PC-9 (cell line): ENCODE measurements around the gene IL31RA.

ENCODE experiments used
- EZH2 ChIP-seq: fragments of 200-600 bp; sonication (generic); IDR thresholded peaks from 2 replicates; pipeline ENCODE4 v1.8.0; 2017; ENCODE audit warnings: antibody characterized with exemption, low read depth
- TF ChIP-seq, protein P1 (sequence below): fragments of 200-600 bp; sonication (generic); conservative IDR thresholded peaks from 2 replicates; pipeline ENCODE4 v1.6.1; 2017; ENCODE audit warnings: mixed run types, antibody characterized with exemption, mild to moderate bottlenecking, moderate library complexity

GRCh38 chr5:55857247-55857640 lies 6.1 kb downstream of the IL31RA start:
- TF ChIP-seq, protein P1, sequence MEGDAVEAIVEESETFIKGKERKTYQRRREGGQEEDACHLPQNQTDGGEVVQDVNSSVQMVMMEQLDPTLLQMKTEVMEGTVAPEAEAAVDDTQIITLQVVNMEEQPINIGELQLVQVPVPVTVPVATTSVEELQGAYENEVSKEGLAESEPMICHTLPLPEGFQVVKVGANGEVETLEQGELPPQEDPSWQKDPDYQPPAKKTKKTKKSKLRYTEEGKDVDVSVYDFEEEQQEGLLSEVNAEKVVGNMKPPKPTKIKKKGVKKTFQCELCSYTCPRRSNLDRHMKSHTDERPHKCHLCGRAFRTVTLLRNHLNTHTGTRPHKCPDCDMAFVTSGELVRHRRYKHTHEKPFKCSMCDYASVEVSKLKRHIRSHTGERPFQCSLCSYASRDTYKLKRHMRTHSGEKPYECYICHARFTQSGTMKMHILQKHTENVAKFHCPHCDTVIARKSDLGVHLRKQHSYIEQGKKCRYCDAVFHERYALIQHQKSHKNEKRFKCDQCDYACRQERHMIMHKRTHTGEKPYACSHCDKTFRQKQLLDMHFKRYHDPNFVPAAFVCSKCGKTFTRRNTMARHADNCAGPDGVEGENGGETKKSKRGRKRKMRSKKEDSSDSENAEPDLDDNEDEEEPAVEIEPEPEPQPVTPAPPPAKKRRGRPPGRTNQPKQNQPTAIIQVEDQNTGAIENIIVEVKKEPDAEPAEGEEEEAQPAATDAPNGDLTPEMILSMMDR, result no peak
- TF ChIP-seq EZH2, result no peak
